ENCODE data around the gene ATP1B3. TPM values are rescaled to one million over a fixed set of nuclear protein-coding genes. Genes with fewer than 3 reads are reported as not detected.

ATP1B3 gene
- total RNA-seq, 4 donors from 2014 or later: 55.1 to 94.1 (median 64.7) TPM

DNA sequence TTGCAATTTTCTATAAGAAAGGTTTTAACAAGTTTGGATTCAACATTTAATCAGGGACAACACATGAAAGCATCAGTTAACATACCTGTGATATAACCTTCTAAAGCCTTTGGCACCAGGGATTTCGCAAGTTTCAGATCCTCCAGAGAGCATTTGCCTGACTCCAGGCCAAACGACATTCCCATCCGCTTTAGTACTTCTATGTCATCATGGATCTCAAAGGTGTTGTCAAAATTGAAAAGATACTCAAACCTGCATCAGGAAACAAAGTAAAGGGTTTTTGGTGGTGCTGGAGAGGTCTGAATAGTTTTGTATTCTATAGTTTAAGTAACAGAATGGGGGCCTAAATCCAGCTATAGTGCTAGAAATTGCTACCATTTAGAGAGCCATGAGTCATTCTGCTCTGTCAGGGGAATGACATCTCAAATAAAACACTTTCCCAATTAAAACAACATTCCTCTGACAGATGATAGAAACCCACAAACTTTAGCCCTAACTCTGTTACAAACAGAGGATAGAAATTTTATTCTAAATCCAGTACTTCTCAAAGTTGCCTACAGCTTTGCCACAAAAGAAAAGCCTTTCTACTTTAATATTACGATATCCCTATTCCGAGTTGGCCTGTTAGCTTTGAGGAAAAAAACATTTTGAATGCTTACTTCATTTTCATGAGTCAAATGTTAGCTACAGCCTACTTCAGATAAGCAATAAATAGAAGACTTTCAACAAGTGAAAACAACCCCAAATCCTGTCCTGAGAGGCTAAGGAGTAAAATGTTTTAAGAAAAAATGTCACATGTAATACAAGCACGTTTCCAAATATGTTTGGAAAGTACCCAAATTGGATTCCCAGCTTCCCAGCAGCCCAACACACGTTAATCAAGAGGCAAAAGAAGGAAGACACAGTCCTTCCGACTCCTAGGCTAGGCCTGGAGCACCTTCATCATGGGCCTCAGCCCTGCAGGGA, 83.4 kb downstream of the ATP1B3 start:
- H3K27me3 ChIP-seq: no peaks in the 10 kb centered on the region
- intact Hi-C loops (cut with DNase I): no loop called here
- H3K4me1 ChIP-seq: peaks cover 0 to 5% of the 10 kb centered on the region in 2 donors
- peak overlapping the region in 2 of 3 donors; percentile 19 to 40 for H3K27ac ChIP-seq
- no peak for TF ChIP-seq POLR2A (IDR thresholded peaks at IDR 0.05)
- TF ChIP-seq, protein P1, sequence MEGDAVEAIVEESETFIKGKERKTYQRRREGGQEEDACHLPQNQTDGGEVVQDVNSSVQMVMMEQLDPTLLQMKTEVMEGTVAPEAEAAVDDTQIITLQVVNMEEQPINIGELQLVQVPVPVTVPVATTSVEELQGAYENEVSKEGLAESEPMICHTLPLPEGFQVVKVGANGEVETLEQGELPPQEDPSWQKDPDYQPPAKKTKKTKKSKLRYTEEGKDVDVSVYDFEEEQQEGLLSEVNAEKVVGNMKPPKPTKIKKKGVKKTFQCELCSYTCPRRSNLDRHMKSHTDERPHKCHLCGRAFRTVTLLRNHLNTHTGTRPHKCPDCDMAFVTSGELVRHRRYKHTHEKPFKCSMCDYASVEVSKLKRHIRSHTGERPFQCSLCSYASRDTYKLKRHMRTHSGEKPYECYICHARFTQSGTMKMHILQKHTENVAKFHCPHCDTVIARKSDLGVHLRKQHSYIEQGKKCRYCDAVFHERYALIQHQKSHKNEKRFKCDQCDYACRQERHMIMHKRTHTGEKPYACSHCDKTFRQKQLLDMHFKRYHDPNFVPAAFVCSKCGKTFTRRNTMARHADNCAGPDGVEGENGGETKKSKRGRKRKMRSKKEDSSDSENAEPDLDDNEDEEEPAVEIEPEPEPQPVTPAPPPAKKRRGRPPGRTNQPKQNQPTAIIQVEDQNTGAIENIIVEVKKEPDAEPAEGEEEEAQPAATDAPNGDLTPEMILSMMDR (IDR thresholded peaks at IDR 0.05): no peak
- peaks cover 0 to 16% of the 10 kb centered on the region in 2 donors for H3K36me3 ChIP-seq
- no peaks in the 10 kb centered on the region for H3K9me3 ChIP-seq
- no peak overlapping the region for H3K4me3 ChIP-seq (replicated peaks in 1 of 3)
- WGBS, 2 donors: 79 to 82% methylated on average over 8 of the region's 8 CpGs
- DNase-seq: no peak

DNA sequence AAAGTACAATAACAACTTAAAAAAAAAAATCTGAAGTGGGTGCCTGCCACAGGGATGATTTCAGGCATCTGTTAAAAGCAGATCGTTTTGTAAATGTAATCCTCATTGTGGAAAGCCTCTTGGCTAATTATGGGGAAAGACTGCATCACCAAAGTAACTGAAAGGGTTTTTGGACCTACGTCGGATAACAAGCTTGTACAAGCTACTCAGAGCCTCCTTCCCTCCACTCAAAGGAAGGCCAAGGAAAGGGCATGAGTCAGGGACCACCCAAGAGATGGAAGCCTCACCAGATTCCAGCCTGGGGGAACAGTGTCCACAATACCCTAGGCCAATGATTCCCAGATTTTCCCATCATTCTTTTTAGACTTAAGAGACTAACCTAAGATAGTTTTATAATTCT, 84.3 kb downstream of the ATP1B3 start:
- Histone ChIP-seq H3K27me3 (no peaks in the 10 kb centered on the region), H3K4me1 (peaks cover 0 to 5% of the 10 kb centered on the region in 2 donors), H3K36me3 (peaks cover 0 to 16% of the 10 kb centered on the region in 2 donors), H3K27ac (peak overlapping the region in 2 of 3 donors; percentile 19 to 32), H3K4me3 (replicated peaks in 1 of 3) (no peak overlapping the region), H3K9me3 (no peaks in the 10 kb centered on the region)
- intact Hi-C loops (cut with DNase I): no loop called here
- no peak for DNase-seq
- TF ChIP-seq POLR2A (IDR thresholded peaks at IDR 0.05): no peak
- TF ChIP-seq, protein P1 (IDR thresholded peaks at IDR 0.05): no peak
- 81 to 84% methylated on average over 3 of the region's 3 CpGs for WGBS, 2 donors

DNA sequence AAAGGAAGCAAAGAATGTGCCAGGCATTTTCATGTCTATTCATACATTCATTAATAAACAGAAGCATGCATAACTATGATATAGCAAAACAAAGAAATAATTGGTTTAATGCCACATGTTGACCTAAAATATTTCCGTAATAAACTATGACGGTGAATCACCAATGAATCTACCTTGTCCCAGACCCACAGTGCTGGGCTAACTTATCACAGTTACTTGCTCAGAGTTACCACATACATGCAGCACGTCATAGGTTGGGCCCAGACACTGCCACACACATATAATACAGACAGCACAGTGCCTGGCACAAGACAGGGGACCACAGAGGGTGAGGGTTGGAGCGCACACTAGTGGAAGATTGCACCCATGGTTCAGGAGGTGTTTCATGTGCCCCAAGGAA, 86.9 kb downstream of the ATP1B3 start:
- Histone ChIP-seq H3K27me3 (no peaks in the 10 kb centered on the region), H3K9me3 (no peaks in the 10 kb centered on the region), H3K36me3 (peaks cover 0 to 12% of the 10 kb centered on the region in 2 donors), H3K27ac (no peak overlapping the region), H3K4me3 (replicated peaks in 1 of 3) (no peak overlapping the region), H3K4me1 (peaks cover 0 to 5% of the 10 kb centered on the region in 2 donors)
- 93% methylated on average over 4 of the region's 4 CpGs for WGBS, 2 donors
- DNase-seq: no peak
- TF ChIP-seq POLR2A (IDR thresholded peaks at IDR 0.05): no peak
- TF ChIP-seq, protein P1 (IDR thresholded peaks at IDR 0.05): no peak
- intact Hi-C loops (cut with DNase I): no loop called here

DNA sequence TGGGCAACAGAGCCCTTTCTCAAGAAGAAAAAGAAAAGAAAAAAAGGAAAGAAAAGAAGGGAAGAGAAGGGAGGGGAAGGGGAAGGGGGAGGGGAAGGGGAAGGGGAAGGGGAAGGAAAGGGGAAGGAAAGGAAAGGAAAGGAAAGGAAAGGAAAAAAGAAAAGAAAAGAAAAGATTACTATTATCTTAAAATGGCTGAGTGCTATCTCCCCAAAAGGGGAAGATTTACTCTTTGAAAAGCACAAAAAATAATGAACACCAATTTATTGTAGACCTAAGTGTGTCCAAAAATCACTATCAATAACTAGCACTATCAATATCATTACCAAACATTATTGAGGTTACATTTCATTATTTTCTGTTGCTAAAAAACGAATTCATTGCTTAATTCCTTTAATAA, 89.0 kb downstream of the ATP1B3 start:
- Histone ChIP-seq H3K27me3 (no peaks in the 10 kb centered on the region), H3K9me3 (no peaks in the 10 kb centered on the region), H3K4me1 (no peaks in the 10 kb centered on the region), H3K27ac (no peak overlapping the region), H3K36me3 (peaks cover 0 to 5% of the 10 kb centered on the region in 2 donors), H3K4me3 (replicated peaks in 1 of 3) (no peak overlapping the region)
- WGBS, 2 donors: 82 to 92% methylated on average over 1 of the region's 1 CpG
- TF ChIP-seq POLR2A (IDR thresholded peaks at IDR 0.05): no peak
- TF ChIP-seq, protein P1 (IDR thresholded peaks at IDR 0.05): no peak
- no peak for DNase-seq
- intact Hi-C loops (cut with DNase I): no loop called here

DNA sequence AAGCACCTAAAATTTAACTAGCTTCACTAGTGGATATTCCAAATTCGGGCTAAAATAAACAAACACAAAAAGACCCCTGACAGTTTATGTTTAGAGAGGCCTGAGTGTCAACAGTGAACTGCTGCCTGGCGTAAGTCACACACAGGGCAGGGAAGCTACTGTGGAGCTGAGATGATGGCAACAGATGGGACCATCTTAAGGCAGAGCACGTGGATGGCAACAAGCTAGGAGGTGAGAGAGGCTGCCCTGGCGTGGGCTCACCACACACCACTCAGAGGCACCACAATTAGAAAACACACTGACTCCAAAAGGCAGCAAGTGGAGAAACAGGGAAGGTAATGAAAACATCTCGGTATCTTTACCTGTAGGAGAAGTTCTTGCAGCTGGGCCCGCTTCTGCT, 93.3 kb downstream of the ATP1B3 start:
- intact Hi-C loops (cut with DNase I): no loop called here
- 86 to 91% methylated on average over 6 of the region's 6 CpGs for WGBS, 2 donors
- no peak for TF ChIP-seq POLR2A (IDR thresholded peaks at IDR 0.05)
- TF ChIP-seq, protein P1 (IDR thresholded peaks at IDR 0.05): no peak

More for the DNA sequence above, 93.3 kb downstream of the ATP1B3 start:
- Histone ChIP-seq H3K27ac (no peak overlapping the region), H3K27me3 (no peaks in the 10 kb centered on the region), H3K4me3 (replicated peaks in 1 of 3) (no peak overlapping the region), H3K4me1 (no peaks in the 10 kb centered on the region), H3K9me3 (no peaks in the 10 kb centered on the region), H3K36me3 (no peaks in the 10 kb centered on the region)
- no peak for DNase-seq
